ENCODE data around the gene LRRC46. TPM values are rescaled to one million over a fixed set of nuclear protein-coding genes. Genes with fewer than 3 reads are reported as not detected.

LRRC46 gene
- total and polyA plus RNA-seq, 10 of the 15 experiments (the other 5 are each of a cell fraction or from before 2014, with no cell fraction given): 0.15 to 1.8 (median 0.38) TPM; not detected in 1

DNA sequence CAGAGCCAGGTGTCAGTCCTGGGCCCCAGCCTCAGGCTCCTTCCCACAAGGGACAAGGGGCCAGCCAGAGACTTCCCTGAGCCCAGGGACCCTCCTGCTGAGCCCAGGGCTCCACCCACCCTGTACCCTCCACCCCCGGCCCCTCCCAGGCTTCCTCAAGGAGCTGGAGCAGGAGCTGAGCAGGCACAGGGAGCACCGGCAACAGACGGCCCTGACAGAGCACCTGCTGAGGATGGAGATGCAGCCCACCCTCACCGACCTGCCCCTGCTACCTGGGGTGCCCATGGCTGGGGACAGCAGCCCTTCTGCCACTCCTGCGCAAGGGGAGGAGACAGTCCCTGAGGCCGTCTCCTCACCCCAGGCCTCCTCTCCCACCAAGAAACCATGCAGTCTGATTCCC, 5.1 kb downstream of the LRRC46 start:
- Histone ChIP-seq H3K36me3 (ENCODE audit: control insufficient read depth in 2 of 2, insufficient read depth in 2 of 2, low read length in 1 of 2) (no peaks in the 10 kb centered on the region), H2AFZ (ENCODE audit: control insufficient read depth, low read depth, low read length) (no peak overlapping the region), H3K4me1 (ENCODE audit: control insufficient read depth, insufficient read depth, low read length) (peaks cover 13% of the 10 kb centered on the region), H3K9ac (ENCODE audit: control insufficient read depth, insufficient read depth, low read length) (no peak overlapping the region), H3K27me3 (replicated peaks in 1 of 2; ENCODE audit: control insufficient read depth in 2 of 2, insufficient read depth in 2 of 2, low read length in 1 of 2) (no peaks in the 10 kb centered on the region), H3K27ac (ENCODE audit: control insufficient read depth, insufficient read depth) (no peak overlapping the region), H3K79me2 (ENCODE audit: control insufficient read depth, insufficient read depth, low read length) (no peaks in the 10 kb centered on the region; the same call in 1 of the 2 replicates), H3K4me2 (ENCODE audit: control insufficient read depth, insufficient read depth) (no peak overlapping the region), H3K4me3 (no peak overlapping the region), H4K20me1 (ENCODE audit: control insufficient read depth, insufficient read depth) (no peaks in the 10 kb centered on the region), H3K9me3 (replicated peaks; ENCODE audit: control insufficient read depth, insufficient read depth, low read length) (no peaks in the 10 kb centered on the region)
- RAD21 ChIA-PET (ENCODE audit: unreplicated experiment): interaction anchor here (0.8 kb wide), 1 partner anchor 53 kb away, joined by 3 read pairs; no protein-coding TSS in a partner anchor
- TF ChIP-seq ZBED1 (IDR thresholded peaks at IDR 0.05; ENCODE audit: borderline replicate concordance) (no peak), STAT3 (IDR thresholded peaks at IDR 0.05; ENCODE audit: low read depth, low read length) (no peak)
- no TSS peak for BruUV-seq (replicated peaks)
- in situ Hi-C loops (cut with MboI): no loop called here
- intact Hi-C loops (cut with micrococcal nuclease; ENCODE audit: unreplicated experiment): no loop called here
- POLR2A ChIA-PET: interaction anchor here (0.6 to 1.5 kb wide), 3 partner anchors 58 to 753 kb away, joined by 3 to 6 read pairs (median 4); partner anchors contain the start of gene SP2
- SMC1A ChIA-PET (ENCODE audit: uncharacterized antibody, unreplicated experiment): no interaction called here
- CTCF ChIA-PET: interaction anchor here (0.9 kb wide), 1 partner anchor 173 kb away, joined by 3 read pairs; no protein-coding TSS in a partner anchor
- 69% methylated on average over 6 of the region's 6 CpGs for WGBS (ENCODE audit: insufficient coverage, insufficient replicate concordance, low lambda C conversion rate, missing lambda C conversion rate)
- FAIRE-seq (no peak), DNase-seq (ENCODE audit: low read depth, low spot score) (no peak), ATAC-seq (no peak)

DNA sequence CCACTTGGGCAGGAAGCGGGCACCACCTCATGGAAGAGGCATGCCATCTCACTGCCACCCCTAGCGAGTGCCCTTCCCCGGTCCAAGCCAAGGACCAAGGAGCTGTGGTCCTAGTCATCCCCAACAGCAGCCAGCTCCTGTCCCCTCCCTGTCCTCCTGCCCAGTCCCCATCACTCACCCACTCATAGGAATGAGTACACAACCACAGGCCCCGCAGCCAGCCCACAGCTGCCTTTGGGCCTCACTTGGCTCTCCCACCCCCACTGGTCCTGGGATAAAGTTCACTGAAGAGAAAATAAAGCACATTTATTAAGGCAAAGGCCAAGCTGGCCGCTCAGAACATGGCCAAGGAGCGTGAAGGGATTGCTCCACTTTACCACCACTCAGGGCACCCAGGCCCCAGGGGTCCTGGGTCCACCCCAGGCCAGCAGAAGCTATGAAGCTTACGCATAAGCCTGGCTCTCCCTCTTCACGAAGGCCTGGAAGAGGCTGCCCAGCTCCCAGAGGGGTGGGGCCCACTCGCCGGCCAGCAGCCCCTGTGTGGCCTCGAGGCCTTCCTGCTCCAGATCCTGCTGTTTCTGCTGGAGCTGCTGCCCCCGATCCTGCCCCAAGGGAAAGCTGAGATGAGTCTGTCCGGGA, 6.0 kb downstream of the LRRC46 start:
- Histone ChIP-seq H3K27ac (ENCODE audit: control insufficient read depth, insufficient read depth) (no peak overlapping the region), H3K4me2 (ENCODE audit: control insufficient read depth, insufficient read depth) (no peak overlapping the region), H3K9ac (ENCODE audit: control insufficient read depth, insufficient read depth, low read length) (no peak overlapping the region), H4K20me1 (ENCODE audit: control insufficient read depth, insufficient read depth) (no peaks in the 10 kb centered on the region), H3K79me2 (ENCODE audit: control insufficient read depth, insufficient read depth, low read length) (no peaks in the 10 kb centered on the region), H3K9me3 (replicated peaks; ENCODE audit: control insufficient read depth, insufficient read depth, low read length) (no peaks in the 10 kb centered on the region), H2AFZ (ENCODE audit: control insufficient read depth, low read depth, low read length) (no peak overlapping the region), H3K36me3 (ENCODE audit: control insufficient read depth in 2 of 2, insufficient read depth in 2 of 2, low read length in 1 of 2) (no peaks in the 10 kb centered on the region), H3K4me1 (ENCODE audit: control insufficient read depth, insufficient read depth, low read length) (peaks cover 16% of the 10 kb centered on the region), H3K27me3 (replicated peaks in 1 of 2; ENCODE audit: control insufficient read depth in 2 of 2, insufficient read depth in 2 of 2, low read length in 1 of 2) (no peaks in the 10 kb centered on the region), H3K4me3 (no peak overlapping the region)
- BruUV-seq (replicated peaks): no TSS peak
- CTCF ChIA-PET: interaction anchor here (0.6 to 1.1 kb wide), 3 partner anchors 52 to 172 kb away, joined by 3 to 4 read pairs (median 3); no protein-coding TSS in a partner anchor
- RAD21 ChIA-PET (ENCODE audit: unreplicated experiment): interaction anchor here (0.7 to 0.8 kb wide), 2 partner anchors 52 to 56 kb away, joined by 3 read pairs; no protein-coding TSS in a partner anchor
- POLR2A ChIA-PET: interaction anchor here (0.9 kb wide), 1 partner anchor 57 kb away, joined by 3 read pairs; no protein-coding TSS in a partner anchor
- FAIRE-seq (no peak), DNase-seq (ENCODE audit: low read depth, low spot score) (no peak), ATAC-seq (no peak)
- in situ Hi-C loops (cut with MboI) (no loop called here), intact Hi-C loops (cut with micrococcal nuclease; ENCODE audit: unreplicated experiment) (no loop called here)
- SMC1A ChIA-PET (ENCODE audit: uncharacterized antibody, unreplicated experiment): no interaction called here
- 86% methylated on average over 13 of the region's 13 CpGs for WGBS (ENCODE audit: insufficient coverage, insufficient replicate concordance, low lambda C conversion rate, missing lambda C conversion rate)
- TF ChIP-seq JUND (IDR thresholded peaks at IDR 0.05; ENCODE audit: low read depth, low read length): no peak
- TF ChIP-seq ZNF622 (IDR thresholded peaks at IDR 0.05): no peak
- TF ChIP-seq SPI1 (IDR thresholded peaks at IDR 0.05; ENCODE audit: borderline replicate concordance, insufficient read depth, low read depth, low read length): no peak
- TF ChIP-seq KLF5 (IDR thresholded peaks at IDR 0.05; ENCODE audit: partially characterized antibody): no peak
- TF ChIP-seq, protein P1, sequence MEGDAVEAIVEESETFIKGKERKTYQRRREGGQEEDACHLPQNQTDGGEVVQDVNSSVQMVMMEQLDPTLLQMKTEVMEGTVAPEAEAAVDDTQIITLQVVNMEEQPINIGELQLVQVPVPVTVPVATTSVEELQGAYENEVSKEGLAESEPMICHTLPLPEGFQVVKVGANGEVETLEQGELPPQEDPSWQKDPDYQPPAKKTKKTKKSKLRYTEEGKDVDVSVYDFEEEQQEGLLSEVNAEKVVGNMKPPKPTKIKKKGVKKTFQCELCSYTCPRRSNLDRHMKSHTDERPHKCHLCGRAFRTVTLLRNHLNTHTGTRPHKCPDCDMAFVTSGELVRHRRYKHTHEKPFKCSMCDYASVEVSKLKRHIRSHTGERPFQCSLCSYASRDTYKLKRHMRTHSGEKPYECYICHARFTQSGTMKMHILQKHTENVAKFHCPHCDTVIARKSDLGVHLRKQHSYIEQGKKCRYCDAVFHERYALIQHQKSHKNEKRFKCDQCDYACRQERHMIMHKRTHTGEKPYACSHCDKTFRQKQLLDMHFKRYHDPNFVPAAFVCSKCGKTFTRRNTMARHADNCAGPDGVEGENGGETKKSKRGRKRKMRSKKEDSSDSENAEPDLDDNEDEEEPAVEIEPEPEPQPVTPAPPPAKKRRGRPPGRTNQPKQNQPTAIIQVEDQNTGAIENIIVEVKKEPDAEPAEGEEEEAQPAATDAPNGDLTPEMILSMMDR (IDR thresholded peaks at IDR 0.05 in 2 of 3, conservative IDR thresholded peaks at IDR 0.05 in 1 of 3; ENCODE audit: control insufficient read depth in 2 of 3, extremely low read depth in 1 of 3, insufficient read depth in 1 of 3, low read depth in 3 of 3, low read length in 3 of 3): no peak
- TF ChIP-seq, protein P2, sequence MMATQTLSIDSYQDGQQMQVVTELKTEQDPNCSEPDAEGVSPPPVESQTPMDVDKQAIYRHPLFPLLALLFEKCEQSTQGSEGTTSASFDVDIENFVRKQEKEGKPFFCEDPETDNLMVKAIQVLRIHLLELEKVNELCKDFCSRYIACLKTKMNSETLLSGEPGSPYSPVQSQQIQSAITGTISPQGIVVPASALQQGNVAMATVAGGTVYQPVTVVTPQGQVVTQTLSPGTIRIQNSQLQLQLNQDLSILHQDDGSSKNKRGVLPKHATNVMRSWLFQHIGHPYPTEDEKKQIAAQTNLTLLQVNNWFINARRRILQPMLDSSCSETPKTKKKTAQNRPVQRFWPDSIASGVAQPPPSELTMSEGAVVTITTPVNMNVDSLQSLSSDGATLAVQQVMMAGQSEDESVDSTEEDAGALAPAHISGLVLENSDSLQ (IDR thresholded peaks at IDR 0.05): no peak
- no peak for TF ChIP-seq HDAC6 (IDR thresholded peaks at IDR 0.05; ENCODE audit: unreplicated experiment)
- no peak for TF ChIP-seq JUNB (IDR thresholded peaks at IDR 0.05)
- TF ChIP-seq RFX5 (IDR thresholded peaks at IDR 0.05; ENCODE audit: low read depth, low read length): no peak
- no peak for TF ChIP-seq NFIC (IDR thresholded peaks at IDR 0.05; ENCODE audit: low read depth, low read length)
